Measurements from ENCODE around the gene HOXC9.

DNA sequence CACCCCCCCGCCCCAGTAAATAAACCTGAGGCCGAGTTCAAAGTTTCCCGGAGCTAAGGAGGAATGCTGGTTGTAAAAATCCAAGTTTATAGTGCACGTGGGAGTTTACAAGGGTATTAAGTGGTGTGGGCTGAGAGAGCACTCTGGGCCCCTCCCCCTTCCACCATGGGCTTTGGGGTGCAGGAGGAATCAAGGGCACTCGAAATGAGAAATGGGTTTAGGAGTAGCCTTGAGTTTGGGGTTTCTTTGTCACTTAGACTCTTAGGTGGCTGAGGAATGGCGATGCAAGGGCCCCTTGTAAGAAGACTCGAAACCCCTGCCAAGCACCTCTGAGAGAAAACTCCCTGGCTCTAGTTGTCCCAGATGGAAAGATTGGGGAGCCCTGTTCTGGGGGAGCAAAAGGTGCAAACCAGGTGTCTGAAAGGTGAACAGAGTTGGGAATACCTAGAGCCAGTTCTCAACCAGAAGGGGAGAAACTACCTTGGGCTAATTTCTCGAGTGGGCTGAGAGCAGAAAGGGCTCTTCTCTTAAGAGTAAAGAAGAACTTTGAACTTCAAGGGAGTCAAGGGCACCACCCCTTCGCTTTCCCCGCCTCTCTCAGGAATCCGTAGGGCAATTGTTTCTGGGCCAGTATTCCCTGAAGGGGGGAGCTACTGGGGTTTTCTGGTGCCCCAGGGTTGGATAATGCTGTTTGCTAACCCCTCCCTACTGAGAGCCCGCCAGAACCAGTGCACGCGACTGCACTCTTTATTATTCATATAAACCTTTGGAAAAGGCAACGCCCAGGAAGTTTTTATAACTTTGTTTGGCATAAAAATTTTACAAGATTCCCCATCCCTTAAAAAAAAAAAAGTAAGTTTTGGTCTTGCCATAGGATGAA lies 21.2 kb upstream of the HOXC9 start:
- no peak for TF ChIP-seq POLR2A (IDR thresholded peaks at IDR 0.05; ENCODE audit: extremely low read depth, insufficient read length)
- TF ChIP-seq, protein P1, sequence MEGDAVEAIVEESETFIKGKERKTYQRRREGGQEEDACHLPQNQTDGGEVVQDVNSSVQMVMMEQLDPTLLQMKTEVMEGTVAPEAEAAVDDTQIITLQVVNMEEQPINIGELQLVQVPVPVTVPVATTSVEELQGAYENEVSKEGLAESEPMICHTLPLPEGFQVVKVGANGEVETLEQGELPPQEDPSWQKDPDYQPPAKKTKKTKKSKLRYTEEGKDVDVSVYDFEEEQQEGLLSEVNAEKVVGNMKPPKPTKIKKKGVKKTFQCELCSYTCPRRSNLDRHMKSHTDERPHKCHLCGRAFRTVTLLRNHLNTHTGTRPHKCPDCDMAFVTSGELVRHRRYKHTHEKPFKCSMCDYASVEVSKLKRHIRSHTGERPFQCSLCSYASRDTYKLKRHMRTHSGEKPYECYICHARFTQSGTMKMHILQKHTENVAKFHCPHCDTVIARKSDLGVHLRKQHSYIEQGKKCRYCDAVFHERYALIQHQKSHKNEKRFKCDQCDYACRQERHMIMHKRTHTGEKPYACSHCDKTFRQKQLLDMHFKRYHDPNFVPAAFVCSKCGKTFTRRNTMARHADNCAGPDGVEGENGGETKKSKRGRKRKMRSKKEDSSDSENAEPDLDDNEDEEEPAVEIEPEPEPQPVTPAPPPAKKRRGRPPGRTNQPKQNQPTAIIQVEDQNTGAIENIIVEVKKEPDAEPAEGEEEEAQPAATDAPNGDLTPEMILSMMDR (IDR thresholded peaks at IDR 0.05; ENCODE audit: low read depth, low read length) = no peak
- TF ChIP-seq, protein P2, sequence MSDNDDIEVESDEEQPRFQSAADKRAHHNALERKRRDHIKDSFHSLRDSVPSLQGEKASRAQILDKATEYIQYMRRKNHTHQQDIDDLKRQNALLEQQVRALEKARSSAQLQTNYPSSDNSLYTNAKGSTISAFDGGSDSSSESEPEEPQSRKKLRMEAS (IDR thresholded peaks at IDR 0.05; ENCODE audit: low read depth, low read length) = no peak
- TF ChIP-seq MYC (IDR thresholded peaks at IDR 0.05; ENCODE audit: low read depth, low read length) = no peak
